Activated T-cell treated with anti-CD3 and anti-CD28 coated beads, Interleukin-2, amount 50 U/mL, for 24 hours (primary cell): ENCODE measurements around the gene KLHL5.

Experiments
- DNase-seq: peaks from one replicate; pipeline ENCODE4 v3.0.0-alpha.2; 2020
- H3K27ac Mint-ChIP-seq: 2 replicates; pipeline ENCODE4 v1.8.0; 2020; ENCODE audit warnings: mild to moderate bottlenecking, mixed read lengths
- H3K27me3 Mint-ChIP-seq: 2 replicates; pipeline ENCODE4 v1.8.0; 2020; ENCODE audit warnings: mixed read lengths
- H3K36me3 Mint-ChIP-seq: 2 replicates; pipeline ENCODE4 v1.8.0; 2020; ENCODE audit warnings: low read depth, mixed read lengths
- H3K4me1 Mint-ChIP-seq: 2 replicates; pipeline ENCODE4 v1.8.0; 2020; ENCODE audit warnings: low read depth, mixed read lengths
- H3K4me3 Mint-ChIP-seq: 2 replicates; pipeline ENCODE4 v1.8.0; 2020; ENCODE audit warnings: mild to moderate bottlenecking, moderate library complexity, mixed read lengths
- H3K9me3 Mint-ChIP-seq: 2 replicates; pipeline ENCODE4 v1.8.0; 2020; ENCODE audit warnings: mixed read lengths

Gene KLHL5

GRCh38 chr4:39154009-39154408, 92.0 kb downstream of the KLHL5 start:
- Mint-ChIP-seq H3K9me3 (no peaks in the 10 kb centered on the region), H3K36me3 (no peaks in the 10 kb centered on the region), H3K4me3 (no peak overlapping the region), H3K27ac (no peak overlapping the region), H3K4me1 (peaks cover 3% of the 10 kb centered on the region), H3K27me3 (no peaks in the 10 kb centered on the region)
- DNase-seq: no peak

GRCh38 chr4:39157520-39157919, 95.5 kb downstream of the KLHL5 start:
- Mint-ChIP-seq H3K27me3 (no peaks in the 10 kb centered on the region), H3K27ac (no peak overlapping the region), H3K36me3 (no peaks in the 10 kb centered on the region), H3K4me3 (no peak overlapping the region), H3K9me3 (no peaks in the 10 kb centered on the region), H3K4me1 (no peaks in the 10 kb centered on the region)
- no peak for DNase-seq

GRCh38 chr4:39166177-39166576, 104.1 kb downstream of the KLHL5 start:
- H3K4me1 Mint-ChIP-seq: peaks cover 3% of the 10 kb centered on the region
- H3K4me3 Mint-ChIP-seq: no peak overlapping the region
- no peaks in the 10 kb centered on the region for H3K9me3 Mint-ChIP-seq
- H3K36me3 Mint-ChIP-seq: no peaks in the 10 kb centered on the region
- no peak overlapping the region for H3K27ac Mint-ChIP-seq
- no peaks in the 10 kb centered on the region for H3K27me3 Mint-ChIP-seq
- DNase-seq: no peak

- Mint-ChIP-seq H3K27ac (no peak overlapping the region), H3K9me3 (peaks cover 2% of the 10 kb centered on the region), H3K27me3 (no peaks in the 10 kb centered on the region), H3K4me3 (no peak overlapping the region), H3K4me1 (peaks cover 3% of the 10 kb centered on the region), H3K36me3 (no peaks in the 10 kb centered on the region)
- DNase-seq: no peak
These were observed 104.6 kb downstream of the KLHL5 start for GRCh38 chr4:39166669-39167068.

- Mint-ChIP-seq H3K27me3 (no peaks in the 10 kb centered on the region), H3K27ac (no peak overlapping the region), H3K9me3 (peaks cover 3% of the 10 kb centered on the region), H3K36me3 (no peaks in the 10 kb centered on the region), H3K4me1 (peaks cover 3% of the 10 kb centered on the region), H3K4me3 (no peak overlapping the region)
- no peak for DNase-seq
These were observed 107.4 kb downstream of the KLHL5 start for GRCh38 chr4:39169426-39169825.

GRCh38 chr4:39170301-39170700, 108.3 kb downstream of the KLHL5 start:
- peaks cover 1% of the 10 kb centered on the region for H3K27me3 Mint-ChIP-seq
- DNase-seq: no peak
- no peak overlapping the region for H3K27ac Mint-ChIP-seq
- H3K9me3 Mint-ChIP-seq: peaks cover 3% of the 10 kb centered on the region
- no peak overlapping the region for H3K4me3 Mint-ChIP-seq
- peaks cover 3% of the 10 kb centered on the region for H3K4me1 Mint-ChIP-seq
- no peaks in the 10 kb centered on the region for H3K36me3 Mint-ChIP-seq
